Caki2 (cell line): ENCODE results near the gene NDP. TPM values are rescaled to one million over a fixed set of nuclear protein-coding genes. Genes with fewer than 3 reads are reported as not detected.
"Not testable (repeated sequence)": the region's sequence is repeated elsewhere in the genome, so short reads cannot be mapped to it uniquely, and the experiment has no call there.

Experiments
- DNase-seq: peaks from one replicate; pipeline ENCODE4 v3.0.0-alpha.2; 2015; ENCODE audit warnings: low read depth
- in situ Hi-C: cut with HindIII; loops from 2 replicates; pipeline ENCODE4 v1.10.0; 2016; ENCODE audit warnings: low sequenced_read_pairs, low pct_unique_long_range_greater_than_20kb, mixed read lengths
- total RNA-seq: library from RNA; depleted of rRNA; stranded (reverse); fragments of >200 nt; shearing (Covaris generic); gene quantifications from 2 replicates; pipeline ENCODE4 v1.2.3, GENCODE V29; 2014; ENCODE audit warnings: low replicate concordance; rRNA removed

Gene NDP
- total RNA-seq, 1 experiment from 2014 or later, result not detected

GRCh38 chrX:43910772-43911171, 62.4 kb downstream of the NDP start:
- in situ Hi-C loops, DNase-seq: not testable (repeated sequence)

- in situ Hi-C loops, result no loop called here
- DNase-seq, result no peak
These were observed 63.2 kb downstream of the NDP start for GRCh38 chrX:43910012-43910411.

GRCh38 chrX:43909141-43909540, 64.0 kb downstream of the NDP start:
- DNase-seq, result no peak
- in situ Hi-C loops, result no loop called here

- in situ Hi-C loops, result no loop called here
- DNase-seq, result no peak
These were observed 73.0 kb downstream of the NDP start for GRCh38 chrX:43899878-43900815.

Other genes starting within 250 kb of the NDP start
- gene MAOB, start 90.9 kb downstream of the NDP start, total RNA-seq, result 5.6 and 7.1 TPM in 2 replicates